Vagina (tissue), 2 donors: ENCODE data around the gene KRT23.

Experiments used
- POLR2A ChIP-seq, 2 donors: fragments of 450-650 bp; IDR thresholded peaks; one replicate each; pipeline ENCODE4 v1.6.1; 2017; ENCODE audit warnings: antibody characterized with exemption in 2 of 2, mild to moderate bottlenecking in 2 of 2, moderate library complexity in 2 of 2
- TF ChIP-seq, protein P1 (sequence below), 3 experiments: fragments of 450-650 bp in 2 of 3; fragments of 200-600 bp in 1 of 3; sonication (generic) in 1 of 3; IDR thresholded peaks; one replicate each; pipeline ENCODE4 v1.5.1; 2017 to 2019; ENCODE audit warnings: antibody characterized with exemption in 3 of 3, mild to moderate bottlenecking in 2 of 3, moderate library complexity in 2 of 3

DNA sequence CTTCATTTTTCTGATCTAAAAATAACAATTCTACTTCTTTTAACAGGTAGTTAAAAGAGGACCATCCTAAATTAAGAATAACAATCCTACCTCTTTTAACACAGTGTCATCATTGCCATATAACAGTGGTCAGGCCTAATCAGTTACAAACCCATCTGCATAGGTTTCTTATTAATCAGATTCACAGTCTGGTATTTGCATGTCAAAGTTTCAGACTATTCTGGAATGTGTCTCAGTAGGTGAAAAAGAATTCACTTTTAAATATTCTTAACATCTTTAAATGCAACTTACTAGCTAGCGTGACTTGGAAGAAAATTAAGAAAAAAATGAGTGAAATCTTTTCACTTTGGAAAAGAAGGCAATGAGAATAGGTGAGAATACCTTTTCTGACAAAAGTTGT lies 63.6 kb downstream of the KRT23 start:
- TF ChIP-seq, protein P1, sequence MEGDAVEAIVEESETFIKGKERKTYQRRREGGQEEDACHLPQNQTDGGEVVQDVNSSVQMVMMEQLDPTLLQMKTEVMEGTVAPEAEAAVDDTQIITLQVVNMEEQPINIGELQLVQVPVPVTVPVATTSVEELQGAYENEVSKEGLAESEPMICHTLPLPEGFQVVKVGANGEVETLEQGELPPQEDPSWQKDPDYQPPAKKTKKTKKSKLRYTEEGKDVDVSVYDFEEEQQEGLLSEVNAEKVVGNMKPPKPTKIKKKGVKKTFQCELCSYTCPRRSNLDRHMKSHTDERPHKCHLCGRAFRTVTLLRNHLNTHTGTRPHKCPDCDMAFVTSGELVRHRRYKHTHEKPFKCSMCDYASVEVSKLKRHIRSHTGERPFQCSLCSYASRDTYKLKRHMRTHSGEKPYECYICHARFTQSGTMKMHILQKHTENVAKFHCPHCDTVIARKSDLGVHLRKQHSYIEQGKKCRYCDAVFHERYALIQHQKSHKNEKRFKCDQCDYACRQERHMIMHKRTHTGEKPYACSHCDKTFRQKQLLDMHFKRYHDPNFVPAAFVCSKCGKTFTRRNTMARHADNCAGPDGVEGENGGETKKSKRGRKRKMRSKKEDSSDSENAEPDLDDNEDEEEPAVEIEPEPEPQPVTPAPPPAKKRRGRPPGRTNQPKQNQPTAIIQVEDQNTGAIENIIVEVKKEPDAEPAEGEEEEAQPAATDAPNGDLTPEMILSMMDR (IDR thresholded peaks at IDR 0.05): no peak
- TF ChIP-seq POLR2A (IDR thresholded peaks at IDR 0.05): no peak
